ENCODE results near the gene PDSS2. TPM values are rescaled to one million over a fixed set of nuclear protein-coding genes. Genes with fewer than 3 reads are reported as not detected.

PDSS2 gene
- total RNA-seq, 1 donor from 2014 or later = 7.9 TPM

GRCh38 chr6:107409942-107410341 is 49.4 kb downstream of the PDSS2 start:
- H3K9me3 Mint-ChIP-seq (ENCODE audit: unreplicated experiment) = no peaks in the 10 kb centered on the region
- no peak overlapping the region for H3K27ac Mint-ChIP-seq (ENCODE audit: unreplicated experiment)
- no peak for TF ChIP-seq CTCF (IDR thresholded peaks at IDR 0.05; ENCODE audit: unreplicated experiment)
- no peak overlapping the region for H3K4me3 Mint-ChIP-seq (ENCODE audit: unreplicated experiment)
- H3K36me3 Mint-ChIP-seq (ENCODE audit: low read depth, unreplicated experiment) = peaks cover 3% of the 10 kb centered on the region
- no peak for DNase-seq (ENCODE audit: low spot score)
- peaks cover 7% of the 10 kb centered on the region for H3K4me1 Mint-ChIP-seq (ENCODE audit: unreplicated experiment)
- no peaks in the 10 kb centered on the region for H3K27me3 Mint-ChIP-seq (ENCODE audit: unreplicated experiment)

GRCh38 chr6:107408714-107409113 is 50.6 kb downstream of the PDSS2 start:
- peaks cover 7% of the 10 kb centered on the region for H3K4me1 Mint-ChIP-seq (ENCODE audit: unreplicated experiment)
- DNase-seq (ENCODE audit: low spot score) = no peak
- no peak for TF ChIP-seq CTCF (IDR thresholded peaks at IDR 0.05; ENCODE audit: unreplicated experiment)
- peaks cover 14% of the 10 kb centered on the region for H3K36me3 Mint-ChIP-seq (ENCODE audit: low read depth, unreplicated experiment)
- H3K4me3 Mint-ChIP-seq (ENCODE audit: unreplicated experiment) = no peak overlapping the region
- H3K9me3 Mint-ChIP-seq (ENCODE audit: unreplicated experiment) = peaks cover 5% of the 10 kb centered on the region
- no peak overlapping the region for H3K27ac Mint-ChIP-seq (ENCODE audit: unreplicated experiment)
- no peaks in the 10 kb centered on the region for H3K27me3 Mint-ChIP-seq (ENCODE audit: unreplicated experiment)

- no peaks in the 10 kb centered on the region for H3K27me3 Mint-ChIP-seq (ENCODE audit: unreplicated experiment)
- H3K27ac Mint-ChIP-seq (ENCODE audit: unreplicated experiment) = no peak overlapping the region
- no peak overlapping the region for H3K4me3 Mint-ChIP-seq (ENCODE audit: unreplicated experiment)
- peaks cover 23% of the 10 kb centered on the region for H3K36me3 Mint-ChIP-seq (ENCODE audit: low read depth, unreplicated experiment)
- peaks cover 7% of the 10 kb centered on the region for H3K4me1 Mint-ChIP-seq (ENCODE audit: unreplicated experiment)
- no peak for DNase-seq (ENCODE audit: low spot score)
- peaks cover 5% of the 10 kb centered on the region for H3K9me3 Mint-ChIP-seq (ENCODE audit: unreplicated experiment)
- no peak for TF ChIP-seq CTCF (IDR thresholded peaks at IDR 0.05; ENCODE audit: unreplicated experiment)
Measured at GRCh38 chr6:107405002-107405401, 54.4 kb downstream of the PDSS2 start.

- H3K27me3 Mint-ChIP-seq (ENCODE audit: unreplicated experiment) = no peaks in the 10 kb centered on the region
- H3K4me3 Mint-ChIP-seq (ENCODE audit: unreplicated experiment) = no peak overlapping the region
- TF ChIP-seq CTCF (IDR thresholded peaks at IDR 0.05; ENCODE audit: unreplicated experiment) = no peak
- no peak overlapping the region for H3K27ac Mint-ChIP-seq (ENCODE audit: unreplicated experiment)
- no peaks in the 10 kb centered on the region for H3K4me1 Mint-ChIP-seq (ENCODE audit: unreplicated experiment)
- peaks cover 5% of the 10 kb centered on the region for H3K9me3 Mint-ChIP-seq (ENCODE audit: unreplicated experiment)
- DNase-seq (ENCODE audit: low spot score) = no peak
- peaks cover 23% of the 10 kb centered on the region for H3K36me3 Mint-ChIP-seq (ENCODE audit: low read depth, unreplicated experiment)
Measured at GRCh38 chr6:107402533-107402932, 56.8 kb downstream of the PDSS2 start.

- Mint-ChIP-seq H3K27me3 (ENCODE audit: unreplicated experiment) (no peaks in the 10 kb centered on the region), H3K4me1 (ENCODE audit: unreplicated experiment) (no peaks in the 10 kb centered on the region)
- TF ChIP-seq CTCF (IDR thresholded peaks at IDR 0.05; ENCODE audit: unreplicated experiment) = no peak
Measured at GRCh38 chr6:107401573-107401972, 57.8 kb downstream of the PDSS2 start.

More at GRCh38 chr6:107401573-107401972, 57.8 kb downstream of the PDSS2 start:
- no peak for DNase-seq (ENCODE audit: low spot score)
- H3K27ac Mint-ChIP-seq (ENCODE audit: unreplicated experiment) = no peak overlapping the region
- peaks cover 5% of the 10 kb centered on the region for H3K9me3 Mint-ChIP-seq (ENCODE audit: unreplicated experiment)
- peaks cover 23% of the 10 kb centered on the region for H3K36me3 Mint-ChIP-seq (ENCODE audit: low read depth, unreplicated experiment)
- H3K4me3 Mint-ChIP-seq (ENCODE audit: unreplicated experiment) = no peak overlapping the region
